Measurements from ENCODE around the gene RUNX3.

RUNX3 gene

DNA sequence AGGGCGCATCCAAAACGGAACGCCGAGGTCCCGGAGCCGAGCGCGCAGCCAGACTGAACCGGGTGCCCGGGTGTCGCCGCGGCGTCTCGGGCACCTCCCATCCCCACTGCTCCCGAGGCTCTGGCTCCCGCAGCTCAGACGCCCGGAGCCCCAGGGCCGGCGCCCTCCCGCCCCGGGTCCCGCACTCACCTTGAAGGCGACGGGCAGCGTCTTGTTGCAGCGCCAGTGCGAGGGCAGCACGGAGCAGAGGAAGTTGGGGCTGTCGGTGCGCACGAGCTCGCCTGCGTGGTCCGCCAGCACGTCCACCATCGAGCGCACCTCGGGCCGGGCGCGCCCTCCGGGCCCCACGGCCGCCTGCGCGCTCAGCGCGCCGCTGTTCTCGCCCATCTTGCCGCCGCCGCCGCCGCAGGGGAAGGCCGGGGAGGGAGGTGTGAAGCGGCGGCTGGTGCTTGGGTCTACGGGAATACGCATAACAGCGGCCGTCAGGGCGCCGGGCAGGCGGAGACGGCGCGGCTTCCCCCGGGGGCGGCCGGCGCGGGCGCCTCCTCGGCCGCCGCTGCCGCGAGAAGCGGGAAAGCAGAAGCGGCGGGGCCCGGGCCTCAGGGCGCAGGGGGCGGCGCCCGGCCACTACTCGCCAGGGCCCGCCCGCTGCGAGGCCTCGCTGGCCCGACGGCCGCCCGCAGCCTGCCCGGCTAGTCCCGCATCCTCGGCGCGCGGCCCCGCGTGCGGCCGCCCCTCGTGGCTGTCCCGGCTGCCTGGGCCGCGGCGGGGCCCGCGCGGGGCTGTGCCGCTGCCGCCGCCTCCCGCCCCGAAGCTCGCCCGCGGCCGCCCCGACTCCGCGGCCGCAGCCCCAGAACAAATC lies 447 bp downstream of the RUNX3 start:
- DNase-seq (ENCODE audit: low read depth, low spot score), result no peak

GRCh38 chr1:24928689-24929397 lies 1.2 kb downstream of the RUNX3 start:
- DNase-seq (ENCODE audit: low read depth, low spot score), result no peak

DNA sequence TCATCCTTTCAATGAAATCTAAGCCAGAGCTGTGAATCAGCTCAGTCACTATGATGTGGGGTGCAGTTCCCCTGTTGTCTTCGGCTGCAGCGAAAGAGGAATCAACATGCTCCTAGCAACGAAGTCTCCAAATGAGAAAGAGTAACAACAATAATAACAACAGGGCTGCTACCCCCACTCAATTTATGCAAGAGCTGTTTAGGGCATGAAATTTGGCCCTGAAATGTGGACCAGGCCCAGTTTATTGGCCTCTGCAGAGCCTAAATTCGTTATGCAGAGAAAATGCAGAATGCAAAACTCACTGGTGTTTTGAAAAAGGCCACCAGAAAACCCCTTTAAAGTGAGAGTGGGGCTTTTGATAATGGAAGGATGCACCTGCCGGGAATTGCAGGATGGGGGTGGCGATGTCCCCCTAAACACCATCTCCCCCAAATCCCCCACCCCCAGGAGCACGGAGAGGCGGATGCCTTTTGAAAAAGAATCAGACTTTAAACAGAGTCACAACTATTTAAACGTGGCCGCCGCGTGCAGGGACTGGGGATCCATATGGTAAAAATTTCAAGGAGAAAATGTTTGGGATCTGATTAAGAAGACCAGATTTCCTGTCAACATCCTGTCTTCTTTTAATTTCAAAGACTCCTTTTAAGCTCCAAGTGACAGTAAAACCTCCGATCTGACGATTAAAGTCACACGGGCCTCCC lies 1.9 kb downstream of the RUNX3 start:
- DNase-seq (ENCODE audit: low read depth, low spot score), result no peak

DNA sequence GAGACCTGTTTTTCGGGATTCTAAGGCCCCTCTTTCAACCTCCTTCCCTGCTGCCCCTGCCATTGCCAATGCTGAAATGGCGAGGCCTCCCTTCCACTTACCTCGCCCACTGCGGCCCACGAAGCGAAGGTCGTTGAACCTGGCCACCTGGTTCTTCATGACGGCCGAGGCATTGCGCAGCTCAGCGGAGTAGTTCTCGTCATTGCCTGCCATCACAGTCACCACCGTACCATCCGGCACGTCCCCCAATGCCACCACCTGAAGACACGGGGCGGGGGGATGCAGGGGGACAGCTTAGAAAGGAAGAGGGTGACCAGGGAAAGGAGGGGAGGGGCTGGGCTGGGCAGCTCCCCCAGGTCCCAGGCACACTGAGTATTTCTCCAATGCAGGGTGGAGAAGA lies 2.6 kb downstream of the RUNX3 start:
- no peak for DNase-seq (ENCODE audit: low read depth, low spot score)

DNA sequence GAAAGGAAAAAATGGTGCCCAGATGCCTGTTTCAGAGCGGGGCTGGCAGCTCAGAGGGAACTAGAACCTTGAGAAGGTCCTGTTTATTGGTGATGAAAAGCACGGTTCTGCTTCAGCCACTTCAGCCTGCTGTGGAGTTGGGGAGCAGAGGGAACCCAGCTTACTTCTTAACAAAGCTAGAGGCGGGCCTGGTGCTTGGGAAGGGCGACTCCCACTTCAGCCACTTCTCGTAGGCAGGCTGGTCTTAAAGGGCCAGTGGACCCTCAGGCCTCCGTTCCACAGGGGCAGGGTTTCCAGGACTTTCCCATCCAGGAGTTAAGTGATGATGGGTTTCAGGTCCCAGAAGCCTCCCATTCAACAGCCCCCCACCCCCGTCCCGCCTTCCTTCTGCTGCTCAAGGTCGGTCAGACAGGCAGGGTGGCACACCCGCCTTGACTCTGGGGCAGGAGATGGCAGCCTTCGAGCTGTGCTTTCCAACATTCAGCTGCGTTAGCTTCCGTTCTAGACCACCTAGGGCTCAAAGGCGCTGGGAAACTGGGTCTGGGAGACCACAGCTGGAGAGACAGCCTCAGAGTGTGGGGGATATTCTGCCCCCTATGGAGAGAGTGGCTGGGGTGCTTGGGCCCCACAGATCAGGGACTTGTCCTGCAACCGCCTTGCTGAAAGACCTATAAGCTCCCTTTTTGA lies 3.4 kb downstream of the RUNX3 start:
- no peak for DNase-seq (ENCODE audit: low read depth, low spot score)

- DNase-seq (ENCODE audit: low read depth, low spot score), result no peak
These were observed 4.1 kb downstream of the RUNX3 start for GRCh38 chr1:24925963-24926362.

- no peak for DNase-seq (ENCODE audit: low read depth, low spot score)
These were observed 4.8 kb downstream of the RUNX3 start for GRCh38 chr1:24925082-24925779.

GRCh38 chr1:24923485-24924113 lies 6.5 kb downstream of the RUNX3 start:
- no peak for DNase-seq (ENCODE audit: low read depth, low spot score)

GRCh38 chr1:24921938-24922662 lies 8.0 kb downstream of the RUNX3 start:
- DNase-seq (ENCODE audit: low read depth, low spot score), result no peak

DNA sequence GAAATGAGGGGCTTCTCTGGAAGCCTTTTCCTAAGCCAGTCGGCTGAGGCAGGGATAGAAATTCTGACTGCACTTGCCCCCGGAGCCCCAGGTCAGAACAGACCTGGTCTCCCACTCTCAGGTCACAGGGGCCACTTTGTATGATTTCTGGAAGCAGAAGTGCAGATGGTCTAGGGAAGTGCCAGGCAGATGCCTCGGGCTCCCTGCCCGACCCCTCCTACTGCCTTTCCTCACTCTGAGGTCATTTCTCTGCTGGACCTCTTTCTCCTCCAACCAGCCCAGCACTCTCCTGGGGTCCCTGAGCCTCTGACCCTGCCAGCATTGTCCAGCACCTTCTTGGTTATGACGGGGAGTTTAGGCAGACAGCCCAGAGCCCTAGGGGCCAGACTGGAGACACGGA lies 8.7 kb downstream of the RUNX3 start:
- DNase-seq (ENCODE audit: low read depth, low spot score), result no peak

- no peak for DNase-seq (ENCODE audit: low read depth, low spot score)
These were observed 9.5 kb downstream of the RUNX3 start for GRCh38 chr1:24920533-24920925.

- no peak for DNase-seq (ENCODE audit: low read depth, low spot score)
These were observed 10.1 kb downstream of the RUNX3 start for GRCh38 chr1:24919791-24920532.

- no peak for DNase-seq (ENCODE audit: low read depth, low spot score)
These were observed 11.0 kb downstream of the RUNX3 start for GRCh38 chr1:24918995-24919605.

- DNase-seq (ENCODE audit: low read depth, low spot score), result no peak
These were observed 11.7 kb downstream of the RUNX3 start for GRCh38 chr1:24918370-24918769.

DNA sequence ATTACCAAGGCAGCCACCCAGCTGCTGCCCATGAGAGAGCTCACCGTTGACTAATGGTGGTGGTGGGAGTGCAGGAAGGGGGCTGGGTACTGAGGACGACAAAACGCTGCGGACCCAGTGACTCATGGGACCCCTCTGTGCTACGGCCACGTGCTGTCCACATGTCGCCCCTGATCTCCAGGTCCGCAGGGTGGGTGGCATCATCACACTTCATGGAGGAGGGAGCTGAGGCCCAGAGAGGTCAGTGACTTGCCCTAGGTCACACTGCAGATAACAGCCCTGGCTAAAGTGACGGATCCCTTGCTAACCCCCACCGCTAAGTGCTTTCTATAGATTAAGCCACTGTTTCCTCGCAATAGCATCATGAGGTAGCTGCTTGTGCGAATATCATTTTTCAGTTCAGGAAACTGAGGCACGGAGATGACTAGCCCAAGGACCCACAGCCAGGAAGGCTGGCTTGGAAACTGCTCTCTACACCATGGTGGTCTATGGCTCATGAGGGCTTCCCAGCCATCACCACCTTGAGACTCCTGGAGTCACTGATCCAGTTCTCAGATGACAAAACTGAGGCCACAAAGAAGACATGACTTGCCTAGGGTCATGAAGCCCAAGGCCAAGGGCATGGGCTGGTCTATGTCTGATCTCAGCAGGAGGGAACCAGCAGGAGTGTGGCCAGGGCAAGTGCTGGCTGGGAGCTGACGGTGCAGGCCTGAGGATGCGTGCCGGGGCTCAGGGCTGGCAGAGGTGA lies 12.6 kb downstream of the RUNX3 start:
- DNase-seq (ENCODE audit: low read depth, low spot score), result no peak

GRCh38 chr1:24915816-24916602 lies 14.1 kb downstream of the RUNX3 start:
- DNase-seq (ENCODE audit: low read depth, low spot score), result no peak
